NB4 (cell line): ENCODE results near the gene INS.
"Not testable (repeated sequence)": the region's sequence is repeated elsewhere in the genome, so short reads cannot be mapped to it uniquely, and the experiment has no call there.

Experiments
- DNase-seq: peaks from one replicate; pipeline ENCODE4 v3.0.0; 2010; ENCODE audit warnings: low read depth
- H3K4me3 ChIP-seq: one replicate; pipeline ENCODE4 v1.5.1; 2011; ENCODE audit warnings: mild to moderate bottlenecking, low read depth, low read length, moderate library complexity
- CTCF ChIP-seq: IDR thresholded peaks from one replicate; pipeline ENCODE4 v1.5.1; 2012; ENCODE audit warnings: low read depth, low read length
- MAX ChIP-seq: IDR thresholded peaks from 2 replicates; pipeline ENCODE4 v1.6.1; 2011; ENCODE audit warnings: low read depth, low read length
- MYC ChIP-seq: IDR thresholded peaks from 2 replicates; pipeline ENCODE4 v1.6.1; 2011; ENCODE audit warnings: low read depth, low read length
- POLR2A ChIP-seq: IDR thresholded peaks from 2 replicates; pipeline ENCODE4 v1.6.1; 2011; ENCODE audit warnings: mild to moderate bottlenecking; ENCODE audit not compliant: insufficient read length; ENCODE audit errors: extremely low read depth

Gene INS

GRCh38 chr11:2195756-2196088, 34.7 kb upstream of the INS start:
- TF ChIP-seq POLR2A, result no peak
- TF ChIP-seq MAX, result no peak
- no peak for TF ChIP-seq CTCF
- no peak for TF ChIP-seq MYC
- H3K4me3 ChIP-seq, result no peak overlapping the region
- DNase-seq, result no peak

GRCh38 chr11:2194877-2195755, 34.1 kb upstream of the INS start:
- DNase-seq, result peak; percentile 53
- TF ChIP-seq CTCF, result peak; percentile 83
- TF ChIP-seq POLR2A, result no peak
- H3K4me3 ChIP-seq, result no peak overlapping the region

GRCh38 chr11:2193888-2194595, 33.0 kb upstream of the INS start:
- H3K4me3 ChIP-seq, DNase-seq: not testable (repeated sequence)

- TF ChIP-seq MAX, result no peak
- no peak for TF ChIP-seq CTCF
- TF ChIP-seq POLR2A, result no peak
- TF ChIP-seq MYC, result no peak
- H3K4me3 ChIP-seq, result no peak overlapping the region
Observed at GRCh38 chr11:2193099-2193887, 32.3 kb upstream of the INS start.

GRCh38 chr11:2192435-2192834, 31.4 kb upstream of the INS start:
- no peak overlapping the region for H3K4me3 ChIP-seq
- TF ChIP-seq MYC, result no peak
- no peak for TF ChIP-seq POLR2A
- no peak for TF ChIP-seq CTCF
- TF ChIP-seq MAX, result no peak
- DNase-seq, result no peak

More at GRCh38 chr11:2193099-2193887, 32.3 kb upstream of the INS start:
- DNase-seq, result no peak

- DNase-seq, result no peak
- no peak overlapping the region for H3K4me3 ChIP-seq
- TF ChIP-seq CTCF, result no peak
- no peak for TF ChIP-seq MAX
- TF ChIP-seq POLR2A, result no peak
- TF ChIP-seq MYC, result no peak
Observed at GRCh38 chr11:2191883-2192282, 30.9 kb upstream of the INS start.
